HG03135 (cell line): ENCODE data around the gene ACO1.

Source experiments
- ATAC-seq: cut with Tn5 transposase; IDR thresholded peaks from one replicate; pipeline ENCODE4 v1.9.1; 2021; ENCODE audit warnings: mild to moderate bottlenecking, moderate library complexity; ENCODE audit not compliant: unreplicated experiment

ACO1 gene

GRCh38 chr9:32414856-32415255 lies 30.4 kb downstream of the ACO1 start:
- no peak for ATAC-seq

DNA sequence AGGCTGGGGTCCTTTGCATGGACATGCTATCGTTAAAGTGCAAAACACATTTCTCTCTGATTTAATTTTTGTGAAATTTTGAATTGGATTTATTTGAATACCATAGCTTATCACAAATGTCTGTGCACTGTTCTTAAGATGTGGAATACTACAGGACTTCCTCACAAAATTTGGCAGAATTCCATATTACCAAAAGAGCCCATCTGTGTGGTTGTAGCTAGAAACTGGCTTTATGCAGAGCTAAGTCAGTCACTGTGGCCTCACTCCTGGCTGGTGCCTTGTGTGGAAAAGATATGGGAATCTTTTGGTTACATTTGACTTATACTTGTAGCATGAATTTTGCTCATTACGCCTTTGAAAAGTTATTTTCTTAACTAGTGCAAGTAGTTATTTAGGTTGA lies 35.5 kb downstream of the ACO1 start:
- no peak for ATAC-seq

- no peak for ATAC-seq
Observed at GRCh38 chr9:32422237-32422806, 37.9 kb downstream of the ACO1 start.

DNA sequence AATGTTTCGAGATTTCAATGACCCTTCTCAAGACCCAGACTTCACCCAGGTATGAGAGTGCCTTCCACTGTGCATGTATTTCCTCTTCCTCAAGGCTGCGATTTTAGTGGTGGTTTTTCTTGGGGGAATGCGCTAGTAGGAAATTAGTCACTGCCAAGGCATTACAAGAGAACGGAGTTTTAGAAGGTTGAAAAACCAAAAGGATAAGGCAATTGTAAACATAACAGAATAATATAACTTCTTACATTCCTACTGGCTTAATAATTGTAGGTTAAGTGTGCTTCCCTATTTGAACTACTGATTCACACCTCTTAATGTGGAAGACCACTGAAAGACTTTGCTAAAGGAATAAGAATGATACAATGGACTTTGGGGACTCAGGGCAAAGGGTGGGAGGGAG lies 38.9 kb downstream of the ACO1 start:
- ATAC-seq = no peak

DNA sequence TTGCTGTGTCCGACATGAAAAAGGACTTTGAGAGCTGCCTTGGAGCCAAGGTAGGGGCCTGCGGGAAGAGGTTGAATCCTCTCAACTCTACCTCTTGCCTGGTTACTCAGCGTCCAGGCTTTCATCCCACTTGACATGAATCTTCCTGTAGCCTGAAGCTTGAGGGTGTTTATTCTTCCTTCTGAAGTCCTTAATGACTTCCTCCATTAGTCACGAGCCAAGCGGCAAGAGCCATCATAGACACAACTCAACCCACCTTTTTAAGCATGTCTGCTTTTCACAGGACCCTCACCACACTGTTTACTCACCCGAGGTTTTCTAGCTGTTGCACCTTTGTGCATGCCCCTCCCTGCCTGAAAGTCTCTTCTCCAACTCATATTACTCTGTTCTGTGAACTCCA lies 40.2 kb downstream of the ACO1 start:
- ATAC-seq = no peak

DNA sequence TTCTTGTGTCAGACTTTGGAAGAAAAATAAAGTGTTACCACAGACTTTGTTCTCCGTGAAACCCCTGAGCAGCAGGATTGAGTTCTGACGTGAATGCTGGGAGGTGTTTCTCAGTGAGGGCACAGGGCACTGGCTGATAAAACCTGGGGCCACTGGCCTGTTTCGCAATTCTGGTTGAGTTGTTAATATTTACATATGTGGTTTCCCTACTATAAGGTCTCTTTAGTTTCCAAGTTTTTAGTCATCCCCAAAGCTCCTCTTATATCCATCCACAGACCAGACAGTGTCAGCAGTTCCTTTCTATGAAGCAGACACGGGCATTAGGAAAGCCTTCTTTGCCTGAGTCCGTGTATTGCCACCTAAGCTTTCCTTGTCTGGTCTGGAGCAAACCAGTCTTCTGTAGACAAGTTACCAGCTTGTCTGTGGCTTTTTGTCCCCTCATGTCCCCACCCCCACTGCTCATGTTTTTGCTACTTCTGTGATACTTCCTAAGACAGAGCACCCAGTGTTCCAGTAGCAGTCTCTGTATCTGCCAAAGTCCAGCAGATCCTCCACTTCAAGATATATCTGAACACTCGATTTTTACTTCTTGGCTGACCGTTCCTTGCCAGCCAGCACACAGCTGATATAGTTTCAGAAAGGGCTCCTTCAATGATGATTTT lies 42.0 kb downstream of the ACO1 start:
- ATAC-seq = no peak

GRCh38 chr9:32427111-32427873 lies 42.8 kb downstream of the ACO1 start:
- ATAC-seq = no peak

GRCh38 chr9:32430720-32431119 lies 46.3 kb downstream of the ACO1 start:
- no peak for ATAC-seq

DNA sequence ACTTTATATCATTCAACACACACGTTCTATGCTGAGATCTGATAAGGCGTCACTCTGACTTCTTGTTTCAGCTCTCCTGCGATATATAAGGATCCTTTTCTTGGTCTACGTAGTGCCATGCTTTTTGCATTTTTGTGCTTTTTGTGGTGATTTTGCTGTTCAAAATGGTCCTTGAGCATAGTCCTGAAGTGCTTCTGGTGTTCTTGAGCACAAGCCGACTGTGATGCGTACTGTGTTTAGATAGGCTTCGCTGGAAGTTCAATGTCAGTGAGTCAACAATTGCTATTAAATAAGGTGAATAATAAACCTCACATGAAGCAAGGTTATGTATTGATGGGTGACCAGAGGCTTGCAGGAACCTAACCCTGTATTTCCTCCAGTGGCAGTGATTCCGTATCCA lies 46.8 kb downstream of the ACO1 start:
- no peak for ATAC-seq

DNA sequence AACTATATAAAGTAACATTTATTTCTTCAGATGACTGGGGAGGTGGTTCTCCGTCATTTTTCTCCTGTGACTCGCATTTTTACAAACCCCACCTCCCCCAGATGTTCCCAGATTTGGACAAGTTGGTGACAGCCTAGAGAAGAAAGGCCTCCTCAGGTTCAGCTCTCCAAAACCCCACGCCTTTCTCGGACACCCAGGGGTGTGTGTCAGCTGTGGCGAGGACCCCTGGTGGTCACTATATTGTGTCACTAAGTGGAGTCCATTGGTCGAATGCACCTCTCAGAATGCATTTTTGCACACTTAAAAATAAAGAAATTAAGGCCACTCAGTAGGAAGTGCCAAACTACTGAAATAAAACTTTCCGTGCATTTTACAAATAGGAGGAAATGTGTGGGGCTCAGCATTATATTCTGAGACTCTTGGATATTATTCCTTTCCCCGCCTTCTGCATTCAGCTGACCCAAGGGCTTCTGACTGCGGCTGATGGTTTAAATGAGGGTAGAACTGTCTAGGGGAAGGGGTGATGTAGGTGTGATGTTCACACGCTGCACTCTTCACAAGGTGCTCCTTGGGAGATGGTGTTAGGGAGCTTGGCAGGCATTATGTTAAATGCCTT lies 47.6 kb downstream of the ACO1 start:
- no peak for ATAC-seq

DNA sequence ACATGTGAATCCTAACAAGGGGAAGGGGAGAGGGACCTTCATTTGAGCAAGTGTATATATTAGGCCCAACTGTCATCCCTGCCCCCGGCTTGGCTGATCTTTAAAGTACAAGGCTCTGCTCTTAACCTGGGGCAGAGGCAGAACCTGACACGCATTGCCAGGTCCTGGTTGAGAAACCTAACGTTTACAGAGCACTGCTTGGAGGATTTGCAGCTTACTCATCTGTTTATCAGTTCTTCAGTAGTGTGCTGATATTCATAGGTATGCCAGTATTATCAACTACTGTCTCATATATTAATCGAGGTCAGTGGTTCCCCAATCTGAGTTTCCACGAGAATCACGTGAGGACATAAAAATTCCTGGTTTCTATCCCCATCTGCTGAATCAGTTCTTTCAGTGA lies 50.4 kb downstream of the ACO1 start:
- ATAC-seq = no peak

- ATAC-seq = no peak
Observed at GRCh38 chr9:32441678-32442077, 57.2 kb downstream of the ACO1 start.

DNA sequence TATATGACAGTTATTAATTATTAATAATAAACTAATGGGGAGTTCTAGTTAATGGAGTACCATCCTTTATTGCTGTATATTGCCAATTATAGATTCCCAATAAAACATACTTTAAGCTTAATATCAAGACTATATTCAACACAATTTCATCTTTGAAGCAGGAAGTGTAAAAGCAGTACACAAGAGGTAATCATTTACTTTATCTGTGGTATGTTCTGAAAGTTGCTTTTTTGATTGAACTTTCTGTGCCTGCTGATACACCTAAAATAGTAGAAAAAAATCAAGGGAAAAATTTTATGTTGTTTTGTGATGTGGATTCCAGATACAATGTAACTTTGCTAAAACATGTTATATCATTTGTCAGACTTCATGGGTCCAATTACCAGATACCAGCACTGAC lies 58.0 kb downstream of the ACO1 start:
- ATAC-seq = peak; percentile 60

DNA sequence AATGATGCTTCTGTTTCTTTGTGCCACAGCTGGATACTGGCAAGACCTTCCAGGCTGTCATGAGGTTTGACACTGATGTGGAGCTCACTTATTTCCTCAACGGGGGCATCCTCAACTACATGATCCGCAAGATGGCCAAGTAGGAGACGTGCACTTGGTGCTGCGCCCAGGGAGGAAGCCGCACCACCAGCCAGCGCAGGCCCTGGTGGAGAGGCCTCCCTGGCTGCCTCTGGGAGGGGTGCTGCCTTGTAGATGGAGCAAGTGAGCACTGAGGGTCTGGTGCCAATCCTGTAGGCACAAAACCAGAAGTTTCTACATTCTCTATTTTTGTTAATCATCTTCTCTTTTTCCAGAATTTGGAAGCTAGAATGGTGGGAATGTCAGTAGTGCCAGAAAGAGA lies 65.5 kb downstream of the ACO1 start:
- ATAC-seq = no peak

DNA sequence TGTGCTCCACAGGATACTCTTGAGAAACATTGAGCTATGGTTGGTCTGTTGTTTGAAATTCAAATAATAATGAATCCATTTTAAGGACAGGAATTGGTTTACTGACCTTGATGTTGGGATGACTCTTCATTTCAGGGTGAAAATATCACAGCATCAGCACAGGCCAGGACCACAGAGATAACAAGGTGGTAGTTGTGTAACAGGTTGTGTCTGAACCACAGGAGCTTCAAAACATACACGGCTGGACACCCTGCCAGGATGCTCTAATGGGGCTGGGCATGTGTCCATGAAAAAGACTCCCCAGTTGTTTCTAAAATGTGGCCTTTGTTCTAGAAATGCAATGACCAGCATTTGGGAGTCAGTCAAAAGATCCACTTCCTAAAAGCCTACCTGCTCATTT lies 69.8 kb downstream of the ACO1 start:
- ATAC-seq = no peak

DNA sequence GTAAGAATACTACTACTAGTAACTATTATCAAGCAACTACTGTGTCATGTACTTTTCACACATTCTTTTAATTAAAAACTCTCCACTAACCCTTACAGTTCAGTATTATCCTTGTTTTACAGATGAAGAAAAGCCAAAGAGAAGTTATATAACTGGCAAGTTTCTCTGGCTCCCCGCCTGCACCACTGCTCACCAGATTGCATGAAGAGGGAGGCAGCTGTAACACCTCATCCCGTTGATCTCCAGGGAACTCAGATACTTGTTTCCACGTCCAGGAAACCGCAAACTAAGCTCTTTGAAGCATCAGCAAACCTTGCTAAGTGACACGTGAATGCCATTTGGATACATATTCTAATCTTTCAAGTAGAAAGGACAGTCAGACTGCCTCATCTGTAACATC lies 71.3 kb downstream of the ACO1 start:
- ATAC-seq = no peak

GRCh38 chr9:32456564-32456963 lies 72.1 kb downstream of the ACO1 start:
- no peak for ATAC-seq

GRCh38 chr9:32463500-32464293 lies 79.3 kb downstream of the ACO1 start:
- ATAC-seq = no peak

GRCh38 chr9:32468740-32469139 lies 84.3 kb downstream of the ACO1 start:
- no peak for ATAC-seq

- ATAC-seq = no peak
Observed at GRCh38 chr9:32472344-32472743, 87.9 kb downstream of the ACO1 start.

- no peak for ATAC-seq
Observed at GRCh38 chr9:32483343-32483742, 98.9 kb downstream of the ACO1 start.
